Measurements from ENCODE around the gene BATF3.

Gene BATF3

DNA sequence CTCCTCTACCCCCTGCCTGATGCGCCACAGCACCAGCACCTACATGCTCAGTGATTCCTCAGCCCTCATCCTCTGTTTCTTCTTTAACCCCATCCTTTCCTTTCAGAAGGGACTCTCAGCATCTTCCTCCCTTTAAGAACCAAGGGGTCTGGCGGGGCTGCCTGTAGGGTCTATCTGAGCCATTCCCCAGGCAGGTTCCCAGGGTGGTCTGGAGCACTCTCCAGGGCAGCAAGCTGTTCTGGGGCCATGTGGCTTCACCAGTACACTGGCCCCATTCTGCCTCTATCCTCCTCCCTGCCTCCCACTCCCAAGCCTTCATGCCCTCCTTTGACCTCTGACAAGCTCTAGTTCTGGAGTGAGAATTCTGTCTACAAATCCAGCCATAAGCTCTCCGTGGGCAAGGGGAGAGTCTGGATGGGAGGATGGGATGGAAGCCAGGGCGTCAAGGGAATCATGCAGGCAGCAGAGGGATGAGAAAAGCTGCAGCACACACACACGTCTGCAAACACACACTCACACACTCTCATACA, 10.4 kb downstream of the BATF3 start:
- Histone ChIP-seq H3K9me2 (ENCODE audit: low read depth, low read length) (no peaks in the 10 kb centered on the region), H3K79me2 (ENCODE audit: insufficient read depth, low read length) (no peaks in the 10 kb centered on the region), H3K4me3 (ENCODE audit: low read depth, low read length, poor library complexity, severe bottlenecking) (no peak overlapping the region), H4K20me1 (ENCODE audit: insufficient read depth, low read length) (no peaks in the 10 kb centered on the region), H3K9me3 (ENCODE audit: low read length) (no peaks in the 10 kb centered on the region), H3K27me3 (ENCODE audit: insufficient read depth, low read length) (peaks cover 9% of the 10 kb centered on the region; the same call in 1 of the 2 replicates), H3K4me1 (ENCODE audit: insufficient read depth, low read length, severe bottlenecking) (no peaks in the 10 kb centered on the region), H3K9ac (ENCODE audit: low read length) (no peak overlapping the region), H3K27ac (ENCODE audit: low read depth, low read length, poor library complexity, severe bottlenecking) (no peak overlapping the region), H2AFZ (ENCODE audit: low read length) (no peak overlapping the region), H3K4me2 (ENCODE audit: low read length) (no peak overlapping the region), H3F3A (ENCODE audit: insufficient read depth, low read length) (no peaks in the 10 kb centered on the region), H3K36me3 (ENCODE audit: insufficient read depth, low read length) (no peaks in the 10 kb centered on the region)
- no peak for TF ChIP-seq EZH2 (IDR thresholded peaks at IDR 0.05; ENCODE audit: borderline replicate concordance, low read length)
- TF ChIP-seq, protein P1, sequence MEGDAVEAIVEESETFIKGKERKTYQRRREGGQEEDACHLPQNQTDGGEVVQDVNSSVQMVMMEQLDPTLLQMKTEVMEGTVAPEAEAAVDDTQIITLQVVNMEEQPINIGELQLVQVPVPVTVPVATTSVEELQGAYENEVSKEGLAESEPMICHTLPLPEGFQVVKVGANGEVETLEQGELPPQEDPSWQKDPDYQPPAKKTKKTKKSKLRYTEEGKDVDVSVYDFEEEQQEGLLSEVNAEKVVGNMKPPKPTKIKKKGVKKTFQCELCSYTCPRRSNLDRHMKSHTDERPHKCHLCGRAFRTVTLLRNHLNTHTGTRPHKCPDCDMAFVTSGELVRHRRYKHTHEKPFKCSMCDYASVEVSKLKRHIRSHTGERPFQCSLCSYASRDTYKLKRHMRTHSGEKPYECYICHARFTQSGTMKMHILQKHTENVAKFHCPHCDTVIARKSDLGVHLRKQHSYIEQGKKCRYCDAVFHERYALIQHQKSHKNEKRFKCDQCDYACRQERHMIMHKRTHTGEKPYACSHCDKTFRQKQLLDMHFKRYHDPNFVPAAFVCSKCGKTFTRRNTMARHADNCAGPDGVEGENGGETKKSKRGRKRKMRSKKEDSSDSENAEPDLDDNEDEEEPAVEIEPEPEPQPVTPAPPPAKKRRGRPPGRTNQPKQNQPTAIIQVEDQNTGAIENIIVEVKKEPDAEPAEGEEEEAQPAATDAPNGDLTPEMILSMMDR (IDR thresholded peaks at IDR 0.05; ENCODE audit: low read length), result no peak

DNA sequence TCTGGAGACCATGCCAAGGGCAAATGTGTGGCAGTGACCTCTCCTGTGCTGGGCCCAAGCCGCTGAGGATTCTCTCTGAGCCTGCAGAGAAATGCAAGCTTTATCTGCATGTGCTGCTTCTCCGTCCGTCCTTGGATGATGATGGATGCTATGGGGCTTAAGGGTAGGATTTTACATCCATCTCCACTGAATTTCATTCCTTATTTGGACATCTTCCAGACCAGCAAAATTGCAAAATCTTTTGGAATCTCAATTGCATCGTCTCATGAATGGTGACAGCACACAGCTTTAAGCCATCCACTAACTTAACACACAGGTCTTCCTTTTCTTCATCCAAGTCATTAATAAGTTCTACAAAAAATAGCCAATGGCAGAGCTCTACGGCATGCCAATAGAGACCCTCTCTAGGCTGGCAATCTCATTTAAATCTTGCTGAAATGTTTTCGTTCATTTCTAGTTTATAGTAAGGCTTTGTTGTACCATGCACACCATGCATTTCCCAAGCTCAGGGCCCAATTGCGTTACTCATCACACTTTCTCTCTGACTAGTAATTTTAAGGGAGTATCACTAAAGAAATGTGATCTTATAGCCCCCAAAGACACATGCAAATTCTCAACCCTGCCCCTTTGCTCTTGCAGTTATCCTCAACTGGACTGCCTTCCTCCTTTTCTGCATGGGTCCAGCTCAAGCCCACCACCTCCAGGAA, 11.1 kb downstream of the BATF3 start:
- Histone ChIP-seq H4K20me1 (ENCODE audit: insufficient read depth, low read length) (no peaks in the 10 kb centered on the region), H3K9me3 (ENCODE audit: low read length) (no peaks in the 10 kb centered on the region), H3K9me2 (ENCODE audit: low read depth, low read length) (no peaks in the 10 kb centered on the region), H3K36me3 (ENCODE audit: insufficient read depth, low read length) (no peaks in the 10 kb centered on the region), H3K9ac (ENCODE audit: low read length) (no peak overlapping the region), H3K4me1 (ENCODE audit: insufficient read depth, low read length, severe bottlenecking) (peaks cover 5% of the 10 kb centered on the region), H3K27me3 (ENCODE audit: insufficient read depth, low read length) (peaks cover 9% of the 10 kb centered on the region; the same call in 1 of the 2 replicates), H3K4me3 (ENCODE audit: low read depth, low read length, poor library complexity, severe bottlenecking) (no peak overlapping the region), H3K27ac (ENCODE audit: low read depth, low read length, poor library complexity, severe bottlenecking) (no peak overlapping the region), H2AFZ (ENCODE audit: low read length) (no peak overlapping the region), H3K4me2 (ENCODE audit: low read length) (no peak overlapping the region), H3F3A (ENCODE audit: insufficient read depth, low read length) (no peaks in the 10 kb centered on the region), H3K79me2 (ENCODE audit: insufficient read depth, low read length) (no peaks in the 10 kb centered on the region)
- TF ChIP-seq EZH2 (IDR thresholded peaks at IDR 0.05; ENCODE audit: borderline replicate concordance, low read length), result no peak
- TF ChIP-seq, protein P1 (IDR thresholded peaks at IDR 0.05; ENCODE audit: low read length), result no peak

DNA sequence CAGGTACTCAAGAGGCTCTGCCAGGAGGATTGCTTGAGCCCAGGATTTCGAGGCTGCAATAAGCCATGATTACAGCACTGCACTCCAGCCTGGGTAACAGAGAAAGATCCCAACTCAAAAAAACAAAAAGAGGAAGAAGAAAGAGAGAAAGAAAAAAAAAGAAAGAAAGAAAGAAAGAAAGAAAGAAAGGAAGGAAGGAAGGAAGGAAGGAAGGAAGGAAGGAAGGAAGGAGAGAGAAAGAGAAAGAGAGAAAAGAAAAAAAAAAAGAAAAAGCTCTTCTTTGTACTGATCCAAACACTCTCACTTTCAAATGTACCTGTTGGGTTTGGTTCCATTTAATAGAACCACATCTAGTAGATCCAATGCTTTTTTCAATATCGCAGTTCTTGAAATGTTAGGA, 11.8 kb downstream of the BATF3 start:
- Histone ChIP-seq H3K27me3 (ENCODE audit: insufficient read depth, low read length) (peaks cover 9% of the 10 kb centered on the region; the same call in 1 of the 2 replicates), H3K79me2 (ENCODE audit: insufficient read depth, low read length) (no peaks in the 10 kb centered on the region), H3K27ac (ENCODE audit: low read depth, low read length, poor library complexity, severe bottlenecking) (no peak overlapping the region), H3K9me3 (ENCODE audit: low read length) (no peaks in the 10 kb centered on the region), H4K20me1 (ENCODE audit: insufficient read depth, low read length) (no peaks in the 10 kb centered on the region), H3K4me1 (ENCODE audit: insufficient read depth, low read length, severe bottlenecking) (peaks cover 12% of the 10 kb centered on the region), H3K9me2 (ENCODE audit: low read depth, low read length) (no peaks in the 10 kb centered on the region), H3K36me3 (ENCODE audit: insufficient read depth, low read length) (no peaks in the 10 kb centered on the region), H3F3A (ENCODE audit: insufficient read depth, low read length) (no peaks in the 10 kb centered on the region), H3K4me2 (ENCODE audit: low read length) (no peak overlapping the region), H3K9ac (ENCODE audit: low read length) (no peak overlapping the region), H2AFZ (ENCODE audit: low read length) (no peak overlapping the region), H3K4me3 (ENCODE audit: low read depth, low read length, poor library complexity, severe bottlenecking) (no peak overlapping the region)
- no peak for TF ChIP-seq EZH2 (IDR thresholded peaks at IDR 0.05; ENCODE audit: borderline replicate concordance, low read length)
